CD4-positive, alpha-beta T cell treated with Interleukin-1 beta for 1 hour (primary cell): ENCODE data around the gene DERL2.

Experiments
- DNase-seq, 2 donors: peaks; one replicate each; pipeline ENCODE4 v3.0.0-alpha.2; 2020 to 2022

Gene DERL2

DNA sequence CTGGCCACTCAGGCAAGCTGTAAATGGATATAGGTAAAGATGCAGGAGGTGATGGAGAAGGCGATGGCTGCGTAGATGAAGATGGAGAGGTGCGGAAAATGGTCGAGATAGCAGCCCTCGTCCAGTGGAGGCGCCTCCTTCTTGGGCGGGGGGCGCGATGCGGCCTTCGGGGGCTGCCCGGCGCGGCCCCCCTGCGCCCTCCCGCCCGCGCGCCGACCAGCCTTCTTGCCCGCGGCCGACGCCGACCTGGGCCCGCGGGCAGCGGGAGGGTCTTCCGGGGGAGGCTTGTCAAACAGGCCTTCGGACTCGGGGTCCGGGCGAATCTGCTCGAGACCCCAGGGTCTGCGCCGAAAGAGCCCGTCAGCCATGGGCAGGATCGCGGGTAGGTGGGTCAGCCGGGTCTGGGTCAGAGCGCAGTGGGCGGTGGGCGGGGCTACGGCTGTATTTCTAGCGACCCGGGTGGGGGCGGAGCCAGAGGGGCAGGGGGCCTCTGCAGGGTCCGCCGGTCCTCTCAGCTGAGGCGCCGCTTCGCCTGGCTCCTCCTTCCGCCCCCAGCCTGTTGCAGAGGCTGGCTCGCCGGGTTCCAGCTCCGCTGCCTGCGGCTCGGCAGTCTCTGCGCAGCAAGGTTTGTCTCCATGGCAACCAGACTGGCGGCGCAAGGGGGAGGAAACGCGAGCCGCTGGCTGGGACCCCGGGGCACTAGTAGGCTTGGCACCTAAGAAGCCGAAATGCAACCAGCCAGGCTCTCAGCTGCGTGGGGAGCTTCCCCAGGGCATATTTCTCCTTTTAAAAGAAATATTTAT lies 14.8 kb upstream of the DERL2 start:
- peak; percentile 84 to 88 for DNase-seq

GRCh38 chr17:5500247-5500588 lies 14.2 kb upstream of the DERL2 start:
- no peak for DNase-seq

GRCh38 chr17:5499476-5500231 lies 13.7 kb upstream of the DERL2 start:
- DNase-seq = no peak

DNA sequence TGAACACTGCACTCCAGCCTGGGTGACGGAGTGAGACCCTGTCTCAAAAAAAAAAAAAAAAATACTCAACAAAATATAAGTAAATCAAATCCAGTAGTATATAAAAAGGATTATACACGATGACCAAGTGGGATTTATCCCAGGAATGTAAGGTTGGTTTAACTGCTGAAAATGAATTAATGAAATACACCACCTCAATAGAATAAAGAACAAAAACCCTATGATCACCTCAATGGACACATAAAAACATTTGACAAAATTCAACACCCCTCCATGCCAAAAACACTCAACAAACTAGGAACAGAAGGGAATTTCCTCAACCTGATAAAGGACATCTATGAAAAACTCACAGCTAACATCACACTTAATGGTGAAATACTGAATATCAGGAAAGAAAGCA lies 7.0 kb upstream of the DERL2 start:
- no peak for DNase-seq

GRCh38 chr17:5488752-5489151 lies 2.8 kb upstream of the DERL2 start:
- no peak for DNase-seq

DNA sequence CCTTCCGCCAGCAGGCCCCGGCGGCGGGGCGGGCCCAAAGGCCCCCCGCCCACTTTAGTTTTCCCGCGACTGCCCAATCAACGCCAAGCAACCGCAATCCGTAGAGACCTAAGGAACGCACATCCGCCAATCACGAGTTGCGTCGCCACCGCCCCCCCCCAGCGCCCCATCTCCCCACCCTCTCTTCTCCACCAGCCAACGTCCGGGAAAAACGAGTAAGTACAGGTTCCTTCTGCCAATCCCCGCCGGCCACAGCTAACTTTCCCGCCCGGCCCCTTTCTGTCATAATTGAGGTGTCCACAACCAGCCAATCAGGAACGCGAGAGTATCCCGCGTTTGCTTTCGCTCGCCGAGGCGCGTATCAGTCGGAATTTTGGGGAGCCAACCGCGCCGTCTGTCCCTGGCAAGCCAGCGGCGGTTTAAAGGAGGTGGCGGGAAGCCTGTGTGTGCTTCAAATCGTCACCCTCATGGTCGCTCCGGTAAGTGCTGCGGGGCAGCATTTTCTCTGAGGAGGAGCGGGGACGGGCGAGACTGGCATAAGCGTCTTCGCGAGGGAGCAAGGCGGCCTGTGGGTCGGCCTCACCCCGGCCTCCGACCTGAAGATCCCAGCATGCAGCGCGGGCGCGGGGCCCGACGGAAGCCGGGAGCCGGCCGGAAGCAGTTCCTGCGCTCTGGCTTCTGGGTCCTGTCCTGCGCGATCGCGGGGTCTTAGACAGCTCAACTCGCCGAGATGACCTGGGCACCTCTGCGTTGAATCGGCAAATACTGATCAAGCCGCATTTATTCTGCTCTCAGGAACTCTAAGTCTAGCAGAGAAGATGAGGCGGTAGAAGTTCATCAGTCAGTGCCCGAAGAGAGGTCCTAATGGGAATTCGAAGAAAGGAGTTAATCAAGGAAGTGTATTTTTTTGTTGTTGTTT lies 487 bp upstream of the DERL2 start, which contains the start of gene MIS12:
MIS12 (plus strand) TSS at position 361 of the 919 bp plus-strand sequence. CDS start 2,297 bp downstream, outside the sequence.
- peak; percentile 98 to 99 for DNase-seq

- DNase-seq = no peak
These were observed 4.5 kb downstream of the DERL2 start for GRCh38 chr17:5481451-5481850.

DNA sequence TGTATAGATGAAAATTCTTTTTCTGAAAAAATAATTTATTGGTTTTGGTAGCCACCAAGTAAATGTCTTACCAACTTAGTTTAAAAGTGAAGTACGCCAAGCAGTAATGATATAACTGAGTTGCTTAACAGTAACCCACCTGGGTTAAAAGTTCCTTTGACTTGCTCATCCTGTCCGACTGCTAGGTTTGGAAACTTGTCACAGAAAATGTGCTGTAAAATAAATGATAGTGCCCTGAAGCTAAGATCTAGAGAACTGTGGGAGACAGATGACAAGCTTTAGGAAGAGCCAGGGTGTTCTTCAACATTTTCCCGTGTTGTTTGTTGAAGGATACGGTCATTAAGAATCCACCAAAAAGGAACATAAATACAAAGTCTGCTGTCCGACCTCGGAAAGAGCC lies 5.0 kb downstream of the DERL2 start:
- no peak for DNase-seq

GRCh38 chr17:5478992-5479391 lies 7.0 kb downstream of the DERL2 start:
- no peak for DNase-seq

GRCh38 chr17:5473906-5474305 lies 12.1 kb downstream of the DERL2 start:
- DNase-seq = no peak

- DNase-seq = no peak
These were observed 13.5 kb downstream of the DERL2 start for GRCh38 chr17:5472511-5472910.

DNA sequence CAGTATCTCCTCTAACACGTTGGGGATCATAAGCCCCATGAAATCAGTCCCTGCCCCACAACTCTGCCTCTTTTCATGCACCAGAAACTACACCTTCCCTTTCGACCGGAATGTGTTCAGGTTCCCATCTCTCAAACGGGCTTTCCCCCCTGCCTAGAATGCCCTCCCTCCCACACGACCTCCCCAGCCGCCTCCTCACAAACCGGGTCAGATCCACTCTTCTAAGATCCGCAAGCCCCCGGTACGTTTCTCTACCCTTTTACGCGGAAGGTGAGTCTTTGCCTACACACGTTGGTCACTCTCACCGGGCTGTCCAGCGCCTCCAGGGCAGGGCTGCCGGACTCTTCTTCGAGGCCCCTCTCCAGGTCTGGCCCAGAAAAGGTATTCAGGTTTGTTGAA lies 17.9 kb downstream of the DERL2 start:
- peak in 1 of 2 donors; percentile 8 for DNase-seq

DNA sequence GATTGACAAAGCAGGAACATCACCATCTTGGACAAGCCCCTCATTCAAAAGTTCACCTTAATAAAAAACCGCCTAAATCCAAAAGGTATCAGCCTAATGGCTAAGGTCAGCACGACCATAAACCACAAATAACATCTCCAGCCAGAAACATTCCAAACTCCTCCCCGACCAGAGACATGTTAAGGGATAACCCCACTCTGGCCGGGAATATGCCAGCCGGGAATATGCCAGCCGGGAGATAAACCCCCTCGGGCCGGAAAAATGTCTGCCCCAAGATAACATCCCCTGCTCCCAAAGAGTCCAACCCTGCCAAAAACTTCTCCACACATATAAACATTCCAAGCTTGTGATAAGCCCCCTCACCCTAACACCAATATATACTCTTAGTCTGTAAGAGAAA lies 18.6 kb downstream of the DERL2 start:
- no peak for DNase-seq

GRCh38 chr17:5466295-5466694 lies 19.7 kb downstream of the DERL2 start:
- DNase-seq = no peak

DNA sequence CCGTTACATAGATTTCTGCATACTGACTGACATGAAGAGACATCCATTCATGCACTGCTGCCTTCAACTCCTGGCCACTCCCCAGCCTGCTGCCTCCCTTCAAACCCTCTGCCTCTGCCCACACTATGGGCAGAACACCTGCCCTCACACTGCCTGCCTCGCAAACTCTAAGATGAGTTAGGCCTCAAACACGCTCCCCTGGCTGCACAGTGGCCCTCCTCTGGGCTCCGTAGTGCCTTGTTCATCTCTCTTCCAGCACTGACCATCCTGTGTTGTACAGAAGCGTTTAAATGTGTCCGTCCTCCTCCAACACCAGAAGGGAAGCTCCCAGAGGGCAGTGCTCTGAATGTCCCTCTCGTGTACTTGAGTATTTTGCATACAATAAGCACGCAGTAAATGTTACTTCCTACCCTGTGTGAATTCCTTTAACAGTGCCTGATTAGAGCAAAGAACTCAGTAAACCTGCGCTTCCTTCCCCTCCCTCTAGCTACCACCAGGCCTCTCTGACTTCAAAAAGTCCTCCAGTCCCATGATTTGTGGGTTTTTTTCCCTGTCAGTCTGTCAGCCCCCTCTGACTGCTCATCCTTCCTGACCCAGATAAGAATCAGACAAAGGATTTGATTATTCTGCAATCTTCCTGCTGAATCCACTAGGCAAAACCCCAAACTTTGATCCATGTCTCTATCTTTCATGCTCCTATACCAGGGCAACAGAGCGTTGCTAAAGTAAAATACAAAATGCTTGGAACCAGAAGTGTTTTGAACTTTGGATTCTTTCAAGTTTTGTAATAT lies 21.1 kb downstream of the DERL2 start:
- no peak for DNase-seq

DNA sequence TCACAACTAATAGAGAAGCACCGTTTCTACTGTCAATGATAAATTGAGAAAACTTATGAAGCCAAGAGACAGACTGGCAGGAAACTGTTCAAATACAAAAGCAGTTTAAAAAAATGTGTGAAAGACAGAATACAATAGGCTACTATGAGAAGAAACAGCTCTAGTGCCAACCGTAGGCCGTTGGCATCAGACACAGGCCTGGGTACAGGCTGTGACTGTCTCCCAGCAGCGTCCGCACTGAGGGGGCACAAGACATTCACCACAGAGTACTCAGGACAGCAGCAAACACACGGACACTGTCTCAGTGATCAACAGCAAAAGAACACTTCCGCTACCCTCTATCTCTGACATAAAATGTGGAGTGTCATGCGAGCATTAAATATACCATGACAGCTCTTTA lies 39.2 kb downstream of the DERL2 start:
- DNase-seq = no peak

- no peak for DNase-seq
These were observed 41.8 kb downstream of the DERL2 start for GRCh38 chr17:5444209-5444608.

DNA sequence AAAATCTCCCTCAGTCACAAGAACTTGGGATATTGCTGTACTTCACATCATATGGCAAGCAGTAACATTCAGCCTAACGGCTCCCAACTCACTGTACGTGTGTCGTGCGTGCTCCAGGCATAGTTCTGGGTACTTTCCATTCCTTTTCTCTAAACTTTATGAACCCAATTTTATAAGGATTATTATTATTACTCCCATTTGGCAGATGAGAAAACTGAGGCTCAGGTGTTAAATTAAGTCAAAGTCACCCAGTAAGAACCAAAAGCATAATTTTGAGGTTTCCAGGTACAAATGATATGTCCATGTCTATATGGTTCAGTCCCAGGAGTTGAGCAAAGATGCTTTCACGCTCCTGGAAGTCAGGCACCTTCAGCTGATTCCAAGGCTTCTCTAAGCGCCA lies 42.2 kb downstream of the DERL2 start:
- DNase-seq = no peak

DNA sequence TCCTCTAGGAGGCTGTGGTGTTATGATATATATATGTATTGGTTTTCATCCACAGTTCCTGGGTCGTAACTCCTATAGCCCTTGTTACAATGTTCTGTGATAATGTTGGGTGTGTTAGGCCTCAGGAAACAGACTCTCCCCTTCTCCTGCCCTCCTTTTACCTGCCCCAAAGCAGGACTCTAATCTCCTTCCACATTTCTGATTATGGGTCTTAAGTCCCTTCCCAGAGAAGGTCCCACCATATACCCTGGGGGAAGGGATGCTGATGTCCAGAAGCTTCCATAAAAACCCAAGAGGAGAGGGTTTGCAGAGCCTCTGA lies 46.6 kb downstream of the DERL2 start:
- DNase-seq = no peak

GRCh38 chr17:5438716-5439445 lies 47.1 kb downstream of the DERL2 start, which contains the start of gene C1QBP:
Gene C1QBP, minus strand, starts transcription at chr17:5439155. Its CDS starts 82 bp downstream, at chr17:5439073.
- peak; percentile 92 to 94 for DNase-seq

GRCh38 chr17:5437721-5438317 lies 48.2 kb downstream of the DERL2 start:
- DNase-seq = peak in 1 of 2 donors; percentile 10
